ENCODE measurements around the gene NEO1.

GRCh38 chr15:73295630-73296286 is 243.5 kb downstream of the NEO1 start:
- TF ChIP-seq CREB5 (CRISPR knock-in tag; IDR thresholded peaks at IDR 0.05; ENCODE audit: low read depth) (no peak), TOX (CRISPR knock-in tag; IDR thresholded peaks at IDR 0.05; ENCODE audit: borderline replicate concordance) (no peak), ZFP3 (CRISPR knock-in tag; IDR thresholded peaks at IDR 0.05) (no peak), ARNTL (CRISPR knock-in tag; IDR thresholded peaks at IDR 0.05; ENCODE audit: borderline replicate concordance, low read depth) (no peak), TSHZ2 (CRISPR knock-in tag; IDR thresholded peaks at IDR 0.05) (no peak), TCF4 (CRISPR knock-in tag; IDR thresholded peaks at IDR 0.05; ENCODE audit: borderline replicate concordance) (no peak), PATZ1 (CRISPR knock-in tag; IDR thresholded peaks at IDR 0.05; ENCODE audit: borderline replicate concordance) (no peak), ZC3H10 (CRISPR knock-in tag; IDR thresholded peaks at IDR 0.05) (no peak), ZNF8 (CRISPR knock-in tag; IDR thresholded peaks at IDR 0.05) (no peak), ESRRG (CRISPR knock-in tag; IDR thresholded peaks at IDR 0.05) (no peak), OSR1 (CRISPR knock-in tag; IDR thresholded peaks at IDR 0.05) (no peak)
